H1 (cell line): Measurements from ENCODE around the gene UBAC1. TPM values are rescaled to one million over a fixed set of nuclear protein-coding genes. Genes with fewer than 3 reads are reported as not detected.

Experiments
- CTCF ChIA-PET: fragments of 300-600 bp; sonication (Branson Sonifier 250); formaldehyde crosslinking; loops from one replicate; lab custom pipeline; 2021; ENCODE audit not compliant: partially characterized antibody; lab: Charles Lee
- POLR2A ChIA-PET: fragments of 300-600 bp; sonication (Branson Sonifier 250); formaldehyde crosslinking; loops from one replicate; lab custom pipeline; 2021; ENCODE audit warnings: inconsistent platforms; ENCODE audit not compliant: partially characterized antibody; lab: Charles Lee
- DNase-seq, 2 experiments: peaks; one replicate each; pipeline versions ENCODE4 v3.0.0 to v3.0.0-alpha.2; 2010 to 2022; ENCODE audit warnings: low spot score in 2 of 2, low read depth in 1 of 2, mixed read lengths in 1 of 2
- FAIRE-seq: peaks from 2 replicates; lab custom pipeline; 2011; peaks lifted over from hg19 to GRCh38; lab: Jason Lieb, UNC
- H2AFZ ChIP-seq: 2 replicates; pipeline ENCODE4 v1.8.1; 2012; ENCODE audit warnings: low read length, inconsistent platforms
- H2AK5ac ChIP-seq: 2 replicates; pipeline ENCODE4 v1.6.1; 2013; ENCODE audit warnings: low read depth, low read length
- H2BK120ac ChIP-seq: replicated peaks from 2 replicates; pipeline ENCODE3; 2013; ENCODE audit warnings: low read depth, low read length, inconsistent platforms
- H2BK12ac ChIP-seq: 2 replicates; pipeline ENCODE4 v1.6.1; 2013; ENCODE audit warnings: low read depth, low read length
- H2BK15ac ChIP-seq: 2 replicates; pipeline ENCODE4 v1.6.1; 2013; ENCODE audit warnings: low read length
- H2BK20ac ChIP-seq: 2 replicates; pipeline ENCODE4 v1.6.1; 2013; ENCODE audit warnings: low read length
- H2BK5ac ChIP-seq: 2 replicates; pipeline ENCODE4 v1.6.1; 2013; ENCODE audit warnings: low read depth, low read length
- H3K14ac ChIP-seq: 2 replicates; pipeline ENCODE4 v1.6.1; 2013; ENCODE audit warnings: inconsistent platforms; ENCODE audit not compliant: insufficient read length
- H3K18ac ChIP-seq: 2 replicates; pipeline ENCODE4 v1.6.1; 2013; ENCODE audit warnings: low read length; ENCODE audit errors: extremely low read depth
- H3K23ac ChIP-seq: 2 replicates; pipeline ENCODE4 v1.6.1; 2013; ENCODE audit warnings: inconsistent platforms; ENCODE audit not compliant: insufficient read length
- H3K23me2 ChIP-seq: 2 replicates; pipeline ENCODE4 v1.6.1; 2013; ENCODE audit warnings: low read depth, low read length
- H3K27ac ChIP-seq: 2 replicates; pipeline ENCODE4 v1.6.1; 2011; ENCODE audit warnings: low read depth, low read length, inconsistent platforms
- H3K27me3 ChIP-seq, 4 experiments: replicated peaks in 1 of 4; 1 replicate in 1 of 4; 2 replicates in 3 of 4; pipeline versions ENCODE4 v1.6.1 to v1.8.1; 2011 to 2013; ENCODE audit warnings: low read length in 3 of 4, mild to moderate bottlenecking in 3 of 4, inconsistent platforms in 2 of 4, mixed read lengths in 2 of 4, moderate library complexity in 1 of 4; ENCODE audit not compliant: control insufficient read depth in 3 of 4, insufficient read depth in 3 of 4; ENCODE audit errors: extremely low read depth in 1 of 4
- H3K36me3 ChIP-seq, 4 experiments: 2 replicates each; pipeline versions ENCODE4 v1.6.1 to v1.8.1; 2011 to 2013; ENCODE audit warnings: mild to moderate bottlenecking in 4 of 4, low read length in 3 of 4, moderate library complexity in 2 of 4, control low read depth in 1 of 4, inconsistent platforms in 1 of 4; ENCODE audit not compliant: insufficient read depth in 4 of 4, control insufficient read depth in 2 of 4
- H3K4ac ChIP-seq: replicated peaks from 2 replicates; pipeline ENCODE3; 2013; ENCODE audit warnings: low read length, low read depth, mixed read lengths, inconsistent platforms; ENCODE audit not compliant: insufficient read length
- H3K4me1 ChIP-seq, 4 experiments: replicated peaks in 1 of 4; 1 replicate in 1 of 4; 2 replicates in 3 of 4; pipeline versions ENCODE4 v1.6.1 to v1.8.1; 2011 to 2013; ENCODE audit warnings: low read length in 3 of 4, inconsistent platforms in 2 of 4, mixed read lengths in 1 of 4; ENCODE audit not compliant: insufficient read depth in 4 of 4, control insufficient read depth in 3 of 4
- H3K4me2 ChIP-seq, 2 experiments: 2 replicates each; pipeline versions ENCODE4 v1.6.1 to v1.8.1; 2011 to 2013; ENCODE audit warnings: low read depth in 2 of 2, low read length in 2 of 2, control low read depth in 1 of 2, inconsistent platforms in 1 of 2, mild to moderate bottlenecking in 1 of 2; ENCODE audit not compliant: insufficient read depth in 1 of 2
- H3K4me3 ChIP-seq, 4 experiments: fragments of 200-600, 300-600 bp in 1 of 4; sonication (generic), shearing (Covaris generic), sonication (Bioruptor Twin) in 1 of 4; 2 replicates each; pipeline versions ENCODE4 v1.5.1 to v1.8.1; 2011 to 2016; ENCODE audit warnings: low read length in 4 of 4, low read depth in 3 of 4, control low read depth in 2 of 4, inconsistent platforms in 2 of 4, mild to moderate bottlenecking in 2 of 4, mixed read lengths in 1 of 4, moderate library complexity in 1 of 4; ENCODE audit not compliant: insufficient read depth in 2 of 4; ENCODE audit errors: extremely low read depth in 1 of 4
- H3K56ac ChIP-seq: replicated peaks from 2 replicates; pipeline ENCODE3; 2013; ENCODE audit warnings: low read depth, mild to moderate bottlenecking, mixed read lengths, low read length, inconsistent platforms; ENCODE audit not compliant: insufficient read length
- H3K79me1 ChIP-seq: 2 replicates; pipeline ENCODE4 v1.6.1; 2013; ENCODE audit warnings: low read depth, low read length, control low read depth
- H3K79me2 ChIP-seq, 2 experiments: 2 replicates each; pipeline versions ENCODE4 v1.6.1 to v1.8.1; 2012 to 2013; ENCODE audit warnings: low read length in 2 of 2, mild to moderate bottlenecking in 2 of 2, inconsistent platforms in 1 of 2; ENCODE audit not compliant: insufficient read depth in 2 of 2, control insufficient read depth in 1 of 2
- H3K9ac ChIP-seq, 4 experiments: replicated peaks in 1 of 4; 1 replicate in 1 of 4; 2 replicates in 3 of 4; pipeline versions ENCODE4 v1.6.1 to v1.8.1; 2011 to 2013; ENCODE audit warnings: low read depth in 3 of 4, low read length in 3 of 4, control low read depth in 2 of 4, mild to moderate bottlenecking in 2 of 4, moderate library complexity in 2 of 4, inconsistent platforms in 1 of 4; ENCODE audit errors: extremely low read depth in 1 of 4
- H3K9me3 ChIP-seq, 2 experiments: 2 replicates each; pipeline versions ENCODE4 v1.6.1 to v1.8.1; 2012 to 2013; ENCODE audit warnings: mild to moderate bottlenecking in 2 of 2, moderate library complexity in 2 of 2, control low read depth in 1 of 2, inconsistent platforms in 1 of 2, low read depth in 1 of 2, low read length in 1 of 2, mixed read lengths in 1 of 2; ENCODE audit not compliant: insufficient read depth in 2 of 2
- H4K20me1 ChIP-seq, 2 experiments: replicated peaks in 1 of 2; 2 replicates each; pipeline versions ENCODE3 to v1.8.1; 2011 to 2013; ENCODE audit warnings: inconsistent platforms in 2 of 2, low read length in 2 of 2, mild to moderate bottlenecking in 1 of 2; ENCODE audit not compliant: insufficient read depth in 2 of 2, control insufficient read depth in 1 of 2
- H4K5ac ChIP-seq: 2 replicates; pipeline ENCODE4 v1.6.1; 2013; ENCODE audit warnings: low read length, low read depth, mixed read lengths, inconsistent platforms; ENCODE audit not compliant: insufficient read length
- H4K8ac ChIP-seq: 2 replicates; pipeline ENCODE4 v1.8.0; 2013; ENCODE audit warnings: mild to moderate bottlenecking, moderate library complexity, low read length, inconsistent platforms; ENCODE audit not compliant: insufficient read depth; ENCODE audit errors: extremely low read depth
- H4K91ac ChIP-seq: replicated peaks from 2 replicates; pipeline ENCODE3; 2013; ENCODE audit warnings: low read length, mixed read lengths, inconsistent platforms; ENCODE audit not compliant: insufficient read length
- CBX5 ChIP-seq: fragments of 300-800, 300-1000 bp; sonication (generic); IDR thresholded peaks from 2 replicates; pipeline ENCODE4 v1.7.1; 2016; ENCODE audit warnings: antibody characterized with exemption, low read length, low read depth
- CHD1 ChIP-seq: IDR thresholded peaks from 2 replicates; pipeline ENCODE4 v1.6.1; 2012; ENCODE audit warnings: low read depth, low read length, improper control_type of control experiment
- EGR1 ChIP-seq: IDR thresholded peaks from 2 replicates; pipeline ENCODE4 v1.6.1; 2011; ENCODE audit warnings: low read depth, low read length, borderline replicate concordance
- EZH2 ChIP-seq: fragments of 200-600 bp; sonication (generic); IDR thresholded peaks from 2 replicates; pipeline ENCODE4 v1.7.1; 2012; ENCODE audit warnings: low read depth, mild to moderate bottlenecking, moderate library complexity, low read length, inconsistent platforms; ENCODE audit not compliant: severe bottlenecking
- MAFK ChIP-seq: IDR thresholded peaks from 2 replicates; pipeline ENCODE4 v1.6.1; 2012; ENCODE audit warnings: low read depth, mild to moderate bottlenecking, improper control_type of control experiment, low read length
- NANOG ChIP-seq: IDR thresholded peaks from 2 replicates; pipeline ENCODE4 v1.6.1; 2011; ENCODE audit warnings: low read length, low read depth, mild to moderate bottlenecking, inconsistent platforms; ENCODE audit not compliant: insufficient read depth, poor library complexity, severe bottlenecking
- NRF1 ChIP-seq: IDR thresholded peaks from 2 replicates; pipeline ENCODE4 v1.6.1; 2011; ENCODE audit warnings: mild to moderate bottlenecking, low read depth, low read length, improper control_type of control experiment
- RXRA ChIP-seq: IDR thresholded peaks from 2 replicates; pipeline ENCODE4 v1.6.1; 2011; ENCODE audit warnings: low read depth, mild to moderate bottlenecking, low read length, moderate library complexity; ENCODE audit not compliant: insufficient read depth
- SP2 ChIP-seq: IDR thresholded peaks from 2 replicates; pipeline ENCODE4 v1.6.1; 2012; ENCODE audit warnings: mild to moderate bottlenecking, low read length, inconsistent platforms
- WGBS, 2 experiments: shearing (Covaris generic) in 1 of 2; methylation state at CpG; one replicate each; pipeline versions ENCODE4 v1.1.6 to v1.1.7; 2013 to 2015; ENCODE audit warnings: low lambda C conversion rate in 2 of 2, mixed read lengths in 2 of 2, inconsistent platforms in 1 of 2, low coverage in 1 of 2, missing lambda C conversion rate in 1 of 2; ENCODE audit not compliant: insufficient replicate concordance in 2 of 2, insufficient coverage in 1 of 2, insufficient read length in 1 of 2; ENCODE audit errors: extremely low coverage in 1 of 2, missing lambda C conversion rate in 1 of 2; 5-methylcytosine and 5-hydroxymethylcytosine counted together
- polyA plus RNA-seq, 7 experiments: library from polyadenylated mRNA; depleted of rRNA in 3 of 7; stranded (reverse) in 5 of 7; unstranded in 2 of 7; fragments of >200 nt in 5 of 7; fragments of 200-250 nt in 2 of 7; gene quantifications; 1 replicate in 5 of 7; 2 replicates in 1 of 7; 4 replicates in 1 of 7; pipeline versions ENCODE4 v1.2.1 to v1.2.3, GENCODE V29; 2011 to 2013; ENCODE audit warnings: missing spikeins in 2 of 7, mixed read lengths in 2 of 7
- total RNA-seq: library from RNA; stranded (reverse); fragmentation: NEBNext Ultra II Directional; extraction: Animal tissue kit (Norgen Biotek cat#: 25700); gene quantifications from 2 replicates; pipeline ENCODE4 v1.2.1, GENCODE V29; 2021
- TF ChIP-seq, protein P1 (sequence below), 3 experiments: IDR thresholded peaks; 1 replicate in 2 of 3; 2 replicates in 1 of 3; pipeline versions ENCODE4 v1.5.1 to v1.6.1; 2011; ENCODE audit warnings: low read length in 3 of 3, mild to moderate bottlenecking in 3 of 3, inconsistent platforms in 2 of 3, low read depth in 1 of 3, moderate library complexity in 1 of 3; ENCODE audit not compliant: insufficient read depth in 1 of 3; ENCODE audit errors: control extremely low read depth in 1 of 3
- TF ChIP-seq, protein P2 (sequence below): IDR thresholded peaks from 2 replicates; pipeline ENCODE4 v1.6.1; 2012; ENCODE audit warnings: inconsistent platforms

Gene UBAC1
- total and polyA plus RNA-seq, 2 of the 8 experiments (the other 6 are each of a cell fraction or from before 2014, with no cell fraction given): 59.3 to 85.2 TPM

DNA sequence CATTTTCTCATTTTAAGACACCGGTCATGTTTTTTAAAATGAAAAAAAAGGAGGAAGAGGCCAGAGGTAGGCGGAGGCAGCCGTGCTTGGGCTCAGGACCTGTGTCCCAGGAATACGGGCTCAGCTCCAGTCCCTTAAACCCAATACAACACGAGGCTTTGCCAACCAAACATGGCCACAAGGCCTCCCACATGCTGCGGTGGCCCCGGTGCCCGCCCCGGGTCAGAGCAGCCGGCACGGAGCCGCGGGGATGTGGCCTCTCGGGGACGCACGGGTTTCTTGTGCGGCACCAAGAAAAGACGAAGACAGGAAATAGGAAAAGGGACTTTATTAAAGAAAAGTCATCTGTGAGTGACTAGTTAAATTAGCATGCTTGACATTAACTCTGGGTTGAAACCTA lies 28.5 kb downstream of the UBAC1 start:
- H3K36me3 ChIP-seq: peaks cover 3 to 29% (median 20%) of the 10 kb centered on the region in 4 experiments; a peak in 6 of 8 replicates
- DNase-seq (no peak), FAIRE-seq (no peak)
- no peak overlapping the region for H2BK15ac ChIP-seq
- peaks cover 2 to 15% of the 10 kb centered on the region in 2 experiments for H4K20me1 ChIP-seq
- H3K23me2 ChIP-seq: no peaks in the 10 kb centered on the region
- peaks cover 4% of the 10 kb centered on the region; the same call in 1 of the 2 replicates for H3K79me1 ChIP-seq
- H4K8ac ChIP-seq: no peak overlapping the region
- H3K27ac ChIP-seq: no peak overlapping the region
- no peak overlapping the region for H3K23ac ChIP-seq
- H2BK5ac ChIP-seq: no peak overlapping the region
- H4K5ac ChIP-seq: no peak overlapping the region
- no peak overlapping the region for H2AFZ ChIP-seq
- no peak overlapping the region for H3K18ac ChIP-seq
- H3K4me2 ChIP-seq: no peak overlapping the region
- no peak overlapping the region for H2AK5ac ChIP-seq
- H3K9ac ChIP-seq: no peak overlapping the region
- ChIA-PET CTCF (interaction anchor here (1.0 to 1.3 kb wide), 2 partner anchors 34 to 57 kb away, joined by 3 read pairs; no protein-coding TSS in a partner anchor), POLR2A (no interaction called here)
- H3K9me3 ChIP-seq: peaks cover 3 to 10% of the 10 kb centered on the region in 2 experiments; a peak in 3 of 4 replicates
- no peaks in the 10 kb centered on the region for H3K4me1 ChIP-seq
- H2BK20ac ChIP-seq: no peak overlapping the region
- H3K14ac ChIP-seq: no peak overlapping the region
- no peak overlapping the region for H3K4ac ChIP-seq
- no peak overlapping the region for H4K91ac ChIP-seq
- 94% methylated on average over 18 of the region's 18 CpGs; no CpG with 5 or more reads in 1 of the 2 experiments for WGBS, 2 experiments
- H3K56ac ChIP-seq: no peak overlapping the region
- no peak overlapping the region for H2BK120ac ChIP-seq
- H3K79me2 ChIP-seq: no peaks in the 10 kb centered on the region
- no peak overlapping the region for H2BK12ac ChIP-seq
- H3K4me3 ChIP-seq: no peak overlapping the region
- no peaks in the 10 kb centered on the region for H3K27me3 ChIP-seq
- no peak for TF ChIP-seq RXRA
- no peak for TF ChIP-seq CHD1
- TF ChIP-seq MAFK: no peak
- TF ChIP-seq NRF1: no peak
- TF ChIP-seq CBX5: no peak
- TF ChIP-seq, protein P1, sequence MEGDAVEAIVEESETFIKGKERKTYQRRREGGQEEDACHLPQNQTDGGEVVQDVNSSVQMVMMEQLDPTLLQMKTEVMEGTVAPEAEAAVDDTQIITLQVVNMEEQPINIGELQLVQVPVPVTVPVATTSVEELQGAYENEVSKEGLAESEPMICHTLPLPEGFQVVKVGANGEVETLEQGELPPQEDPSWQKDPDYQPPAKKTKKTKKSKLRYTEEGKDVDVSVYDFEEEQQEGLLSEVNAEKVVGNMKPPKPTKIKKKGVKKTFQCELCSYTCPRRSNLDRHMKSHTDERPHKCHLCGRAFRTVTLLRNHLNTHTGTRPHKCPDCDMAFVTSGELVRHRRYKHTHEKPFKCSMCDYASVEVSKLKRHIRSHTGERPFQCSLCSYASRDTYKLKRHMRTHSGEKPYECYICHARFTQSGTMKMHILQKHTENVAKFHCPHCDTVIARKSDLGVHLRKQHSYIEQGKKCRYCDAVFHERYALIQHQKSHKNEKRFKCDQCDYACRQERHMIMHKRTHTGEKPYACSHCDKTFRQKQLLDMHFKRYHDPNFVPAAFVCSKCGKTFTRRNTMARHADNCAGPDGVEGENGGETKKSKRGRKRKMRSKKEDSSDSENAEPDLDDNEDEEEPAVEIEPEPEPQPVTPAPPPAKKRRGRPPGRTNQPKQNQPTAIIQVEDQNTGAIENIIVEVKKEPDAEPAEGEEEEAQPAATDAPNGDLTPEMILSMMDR (IDR thresholded peaks at IDR 0.05; ENCODE audit: control extremely low read depth in 1 of 3, insufficient read depth in 1 of 3, low read depth in 1 of 3, low read length in 3 of 3): no peak
- no peak for TF ChIP-seq NANOG
- no peak for TF ChIP-seq SP2
- TF ChIP-seq, protein P2, sequence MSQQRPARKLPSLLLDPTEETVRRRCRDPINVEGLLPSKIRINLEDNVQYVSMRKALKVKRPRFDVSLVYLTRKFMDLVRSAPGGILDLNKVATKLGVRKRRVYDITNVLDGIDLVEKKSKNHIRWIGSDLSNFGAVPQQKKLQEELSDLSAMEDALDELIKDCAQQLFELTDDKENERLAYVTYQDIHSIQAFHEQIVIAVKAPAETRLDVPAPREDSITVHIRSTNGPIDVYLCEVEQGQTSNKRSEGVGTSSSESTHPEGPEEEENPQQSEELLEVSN: no peak
- no peak for TF ChIP-seq EZH2
- no peak for TF ChIP-seq EGR1
